Measurements from ENCODE around the gene CCDC68. TPM values are rescaled to one million over a fixed set of nuclear protein-coding genes. Genes with fewer than 3 reads are reported as not detected.

The CCDC68 gene
- total RNA-seq, 1 experiment from 2014 or later: 3.1 TPM

DNA sequence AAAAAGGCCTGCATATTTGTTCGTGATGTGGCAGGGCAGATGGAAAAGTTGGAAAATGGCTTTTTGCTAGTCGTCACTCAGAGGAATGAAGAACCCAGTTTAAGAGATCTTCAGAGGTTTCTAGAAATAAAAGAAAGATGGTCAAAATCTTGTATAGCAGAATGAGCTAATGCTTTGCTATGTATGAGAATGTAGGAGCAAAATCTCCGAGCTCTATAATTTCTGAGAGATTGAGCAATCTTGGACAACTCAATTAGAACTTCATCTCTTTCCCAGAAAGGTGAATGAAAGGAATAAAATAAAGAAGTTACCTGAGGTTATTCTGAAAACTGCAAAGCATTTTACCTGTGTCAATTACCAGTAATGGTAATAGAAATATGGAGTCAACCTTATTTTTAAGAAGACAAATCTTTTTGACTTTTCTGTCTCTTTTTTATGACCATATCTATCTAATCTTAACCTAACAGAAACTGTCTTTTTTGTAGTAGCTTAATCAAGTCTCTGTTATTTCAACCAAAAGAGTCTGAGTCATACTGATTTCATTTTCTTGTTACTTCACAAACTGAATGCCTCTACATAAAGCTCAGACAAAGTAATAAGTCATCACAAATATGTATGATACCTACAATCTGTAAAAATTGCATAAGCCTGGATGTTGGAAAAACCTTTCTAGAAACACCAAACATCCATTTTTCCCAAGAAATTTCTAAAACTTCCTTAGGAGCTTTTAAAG, 32.5 kb downstream of the CCDC68 start:
- no TSS peak for BruUV-seq (replicated peaks)
- DNase-seq: peak; percentile 22

DNA sequence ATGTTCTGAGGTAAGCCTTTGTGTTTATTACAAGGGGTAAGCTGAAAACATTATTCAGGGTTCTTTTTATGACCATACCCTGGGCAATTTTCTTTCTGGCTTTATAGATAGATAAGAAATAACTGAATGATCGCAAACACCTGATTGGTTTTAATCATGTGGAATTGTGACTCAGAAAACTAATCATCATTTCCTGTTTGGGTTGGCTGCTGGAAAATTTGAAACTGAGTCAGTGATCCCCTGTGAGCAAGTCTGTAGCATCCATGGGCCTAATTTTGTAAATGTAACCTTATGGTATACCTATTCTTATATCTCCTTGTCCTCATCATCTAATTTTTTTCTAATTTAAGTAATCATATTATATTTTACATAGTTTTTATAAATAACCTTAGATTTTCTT, 34.3 kb downstream of the CCDC68 start:
- Histone ChIP-seq H3K4me1 (ENCODE audit: insufficient read depth, low read length) (no peaks in the 10 kb centered on the region), H3K36me3 (ENCODE audit: low read depth, low read length) (no peaks in the 10 kb centered on the region), H3K9me2 (replicated peaks; ENCODE audit: low read length) (no peaks in the 10 kb centered on the region), H3K79me2 (ENCODE audit: low read length) (no peaks in the 10 kb centered on the region), H2AFZ (ENCODE audit: low read length) (no peak overlapping the region), H4K20me1 (ENCODE audit: low read length) (no peaks in the 10 kb centered on the region), H3K4me2 (ENCODE audit: low read length) (no peak overlapping the region), H3K9me3 (ENCODE audit: low read length) (no peaks in the 10 kb centered on the region), H3F3A (ENCODE audit: low read length, unreplicated experiment) (no peaks in the 10 kb centered on the region), H3K27me3 (ENCODE audit: low read length) (no peaks in the 10 kb centered on the region), H3K4me3 (ENCODE audit: low read length) (no peak overlapping the region), H3K27ac (ENCODE audit: low read length) (no peak overlapping the region), H3K9ac (ENCODE audit: low read length) (no peak overlapping the region)
- ChIA-PET POLR2A (ENCODE audit: unreplicated experiment) (no interaction called here), CTCF (no interaction called here)
- intact Hi-C loops (cut with micrococcal nuclease): no loop called here
- ATAC-seq (no peak), DNase-seq (no peak)
- TF ChIP-seq EZH2phosphoT487 (IDR thresholded peaks at IDR 0.05; ENCODE audit: borderline replicate concordance, low read length) (no peak), EZH2 (IDR thresholded peaks at IDR 0.05; ENCODE audit: low read length, unreplicated experiment) (no peak)
- TF ChIP-seq, protein P1, sequence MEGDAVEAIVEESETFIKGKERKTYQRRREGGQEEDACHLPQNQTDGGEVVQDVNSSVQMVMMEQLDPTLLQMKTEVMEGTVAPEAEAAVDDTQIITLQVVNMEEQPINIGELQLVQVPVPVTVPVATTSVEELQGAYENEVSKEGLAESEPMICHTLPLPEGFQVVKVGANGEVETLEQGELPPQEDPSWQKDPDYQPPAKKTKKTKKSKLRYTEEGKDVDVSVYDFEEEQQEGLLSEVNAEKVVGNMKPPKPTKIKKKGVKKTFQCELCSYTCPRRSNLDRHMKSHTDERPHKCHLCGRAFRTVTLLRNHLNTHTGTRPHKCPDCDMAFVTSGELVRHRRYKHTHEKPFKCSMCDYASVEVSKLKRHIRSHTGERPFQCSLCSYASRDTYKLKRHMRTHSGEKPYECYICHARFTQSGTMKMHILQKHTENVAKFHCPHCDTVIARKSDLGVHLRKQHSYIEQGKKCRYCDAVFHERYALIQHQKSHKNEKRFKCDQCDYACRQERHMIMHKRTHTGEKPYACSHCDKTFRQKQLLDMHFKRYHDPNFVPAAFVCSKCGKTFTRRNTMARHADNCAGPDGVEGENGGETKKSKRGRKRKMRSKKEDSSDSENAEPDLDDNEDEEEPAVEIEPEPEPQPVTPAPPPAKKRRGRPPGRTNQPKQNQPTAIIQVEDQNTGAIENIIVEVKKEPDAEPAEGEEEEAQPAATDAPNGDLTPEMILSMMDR (conservative IDR thresholded peaks at IDR 0.05; ENCODE audit: low read depth, low read length): no peak
- BruUV-seq (replicated peaks): no TSS peak

More for the DNA sequence above, 32.5 kb downstream of the CCDC68 start:
- H4K20me1 ChIP-seq (ENCODE audit: low read length): no peaks in the 10 kb centered on the region
- no peak overlapping the region for H3K4me3 ChIP-seq (ENCODE audit: low read length)
- no peaks in the 10 kb centered on the region for H3K27me3 ChIP-seq (ENCODE audit: low read length)
- no peak overlapping the region for H3K9ac ChIP-seq (ENCODE audit: low read length)
- no peaks in the 10 kb centered on the region for H3K4me1 ChIP-seq (ENCODE audit: insufficient read depth, low read length)
- H3K79me2 ChIP-seq (ENCODE audit: low read length): no peaks in the 10 kb centered on the region
- TF ChIP-seq, protein P1 (conservative IDR thresholded peaks at IDR 0.05; ENCODE audit: low read depth, low read length): no peak
- TF ChIP-seq EZH2phosphoT487 (IDR thresholded peaks at IDR 0.05; ENCODE audit: borderline replicate concordance, low read length) (no peak), EZH2 (IDR thresholded peaks at IDR 0.05; ENCODE audit: low read length, unreplicated experiment) (no peak)
- no peaks in the 10 kb centered on the region for H3K9me3 ChIP-seq (ENCODE audit: low read length)
- CTCF ChIA-PET: no interaction called here
- H3F3A ChIP-seq (ENCODE audit: low read length, unreplicated experiment): no peaks in the 10 kb centered on the region
- ATAC-seq: peak; percentile 37; the same call in 1 of the 2 replicates
- no peaks in the 10 kb centered on the region for H3K36me3 ChIP-seq (ENCODE audit: low read depth, low read length)
- no peak overlapping the region for H3K27ac ChIP-seq (ENCODE audit: low read length)
- POLR2A ChIA-PET (ENCODE audit: unreplicated experiment): no interaction called here
- intact Hi-C loops (cut with micrococcal nuclease): no loop called here
- no peak overlapping the region for H3K4me2 ChIP-seq (ENCODE audit: low read length)
- no peaks in the 10 kb centered on the region for H3K9me2 ChIP-seq (replicated peaks; ENCODE audit: low read length)
- no peak overlapping the region for H2AFZ ChIP-seq (ENCODE audit: low read length)

DNA sequence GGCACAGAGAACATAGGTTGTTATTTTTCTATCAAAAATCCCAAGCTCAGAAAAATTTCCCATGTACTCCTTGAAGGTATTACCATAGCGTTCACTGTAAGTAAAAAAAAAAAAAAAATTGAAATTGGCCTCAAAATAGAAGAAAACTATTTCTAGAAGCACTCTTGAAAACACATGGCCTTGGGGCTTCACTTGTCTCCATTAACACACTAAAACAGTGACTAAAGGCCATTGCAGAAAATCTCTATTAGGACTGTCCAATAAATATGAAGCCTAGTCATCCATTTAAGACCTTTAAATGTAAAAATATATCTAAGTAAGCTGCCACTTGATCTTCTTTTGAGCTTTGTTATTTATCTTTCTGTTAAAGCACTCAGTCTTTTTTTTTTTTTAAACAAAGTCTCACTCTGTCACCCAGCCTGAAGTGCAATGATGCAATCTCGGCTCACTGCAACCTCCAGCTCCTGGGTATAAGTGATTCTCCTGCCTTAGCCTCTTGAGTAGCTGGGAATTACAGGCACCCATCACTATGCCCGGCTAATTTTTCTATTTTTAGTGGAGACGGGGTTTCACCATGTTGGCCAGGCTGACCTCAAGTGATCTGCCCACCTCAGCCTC, 35.8 kb downstream of the CCDC68 start:
- Histone ChIP-seq H3K4me3 (ENCODE audit: low read length) (no peak overlapping the region), H3K9me3 (ENCODE audit: low read length) (no peaks in the 10 kb centered on the region), H2AFZ (ENCODE audit: low read length) (no peak overlapping the region), H3F3A (ENCODE audit: low read length, unreplicated experiment) (no peaks in the 10 kb centered on the region), H3K36me3 (ENCODE audit: low read depth, low read length) (no peaks in the 10 kb centered on the region), H3K79me2 (ENCODE audit: low read length) (no peaks in the 10 kb centered on the region), H3K4me2 (ENCODE audit: low read length) (no peak overlapping the region), H3K9me2 (replicated peaks; ENCODE audit: low read length) (no peaks in the 10 kb centered on the region), H3K9ac (ENCODE audit: low read length) (no peak overlapping the region), H3K4me1 (ENCODE audit: insufficient read depth, low read length) (no peaks in the 10 kb centered on the region), H3K27ac (ENCODE audit: low read length) (no peak overlapping the region), H3K27me3 (ENCODE audit: low read length) (no peaks in the 10 kb centered on the region), H4K20me1 (ENCODE audit: low read length) (no peaks in the 10 kb centered on the region)
- no peak for TF ChIP-seq EZH2phosphoT487 (IDR thresholded peaks at IDR 0.05; ENCODE audit: borderline replicate concordance, low read length)
- no peak for TF ChIP-seq EZH2 (IDR thresholded peaks at IDR 0.05; ENCODE audit: low read length, unreplicated experiment)
- TF ChIP-seq, protein P1 (conservative IDR thresholded peaks at IDR 0.05; ENCODE audit: low read depth, low read length): no peak
- BruUV-seq (replicated peaks): no TSS peak
- CTCF ChIA-PET: no interaction called here
- POLR2A ChIA-PET (ENCODE audit: unreplicated experiment): interaction anchor here (0.6 kb wide), 1 partner anchor 22 kb away, joined by 3 read pairs; no protein-coding TSS in a partner anchor
- ATAC-seq (no peak), DNase-seq (no peak)
- intact Hi-C loops (cut with micrococcal nuclease): no loop called here
